ENCODE results near the gene LAMC3. TPM values are rescaled to one million over a fixed set of nuclear protein-coding genes. Genes with fewer than 3 reads are reported as not detected.

The LAMC3 gene
- 0.03 TPM for total RNA-seq
- long read RNA-seq, partial matches to known transcripts = 0 of 2 reads
- long read RNA-seq, other reads (novel, unspliced or antisense) = 2 of 2 reads

DNA sequence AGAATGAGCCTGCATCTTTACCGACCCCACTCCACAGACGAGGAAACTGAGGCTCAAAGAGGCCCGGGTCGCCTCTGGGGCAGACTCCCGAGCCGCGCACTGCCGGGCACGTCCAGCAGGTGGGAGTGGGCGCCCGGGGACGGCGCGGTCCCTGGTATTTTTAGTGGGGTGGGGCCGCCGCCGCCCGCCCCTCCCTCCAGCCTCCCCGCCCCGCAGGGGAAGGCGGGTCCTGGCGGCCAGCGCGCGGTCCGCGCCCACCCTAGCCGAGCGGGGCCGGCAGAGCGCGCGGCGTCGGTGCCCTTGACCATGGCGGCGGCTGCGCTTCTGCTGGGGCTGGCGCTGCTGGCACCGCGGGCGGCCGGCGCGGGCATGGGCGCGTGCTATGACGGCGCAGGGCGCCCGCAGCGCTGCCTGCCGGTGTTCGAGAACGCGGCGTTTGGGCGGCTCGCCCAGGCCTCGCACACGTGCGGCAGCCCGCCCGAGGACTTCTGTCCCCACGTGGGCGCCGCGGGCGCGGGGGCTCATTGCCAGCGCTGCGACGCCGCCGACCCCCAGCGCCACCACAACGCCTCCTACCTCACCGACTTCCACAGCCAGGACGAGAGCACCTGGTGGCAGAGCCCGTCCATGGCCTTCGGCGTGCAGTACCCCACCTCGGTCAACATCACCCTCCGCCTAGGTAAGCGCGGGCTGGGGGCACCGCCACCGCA lies at the start of gene LAMC3:
Gene LAMC3 (plus strand): TSS at position 266 of the 710 bp plus-strand sequence. CDS start 41 bp downstream, at position 307.
- DNase-seq (peak; percentile 40), ATAC-seq (ENCODE audit: poor library complexity) (peak; percentile 57)
- intact Hi-C loops (cut with DNase I) = no loop called here

DNA sequence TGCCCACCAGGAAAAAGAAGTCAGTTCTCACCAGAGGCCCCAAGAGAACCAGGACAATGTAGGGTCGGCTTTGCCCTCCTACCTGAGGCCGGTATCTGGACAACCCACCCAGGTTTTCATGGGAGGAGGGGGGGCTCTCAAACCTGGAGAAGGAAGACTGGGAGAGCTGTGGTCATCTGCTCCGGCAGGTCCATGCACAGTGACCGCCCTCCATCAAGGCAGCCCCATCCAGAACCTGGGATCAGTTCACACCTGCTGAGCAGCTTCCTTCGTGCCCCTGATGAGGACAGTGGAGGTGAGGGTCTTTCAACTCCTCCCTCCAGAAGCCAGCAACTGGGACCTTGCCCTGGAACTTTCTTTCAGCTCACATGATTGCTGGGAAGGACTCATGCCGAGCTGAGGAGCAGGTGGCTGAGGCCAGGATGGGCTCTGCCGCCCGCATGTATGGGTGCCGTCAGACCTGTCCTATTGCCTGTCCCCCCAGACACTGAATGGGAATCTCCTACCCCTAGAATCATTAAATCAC lies 49.1 kb upstream of the LAMC3 start:
- DNase-seq (no peak), ATAC-seq (ENCODE audit: poor library complexity) (no peak)
- intact Hi-C loops (cut with DNase I) = no loop called here

DNA sequence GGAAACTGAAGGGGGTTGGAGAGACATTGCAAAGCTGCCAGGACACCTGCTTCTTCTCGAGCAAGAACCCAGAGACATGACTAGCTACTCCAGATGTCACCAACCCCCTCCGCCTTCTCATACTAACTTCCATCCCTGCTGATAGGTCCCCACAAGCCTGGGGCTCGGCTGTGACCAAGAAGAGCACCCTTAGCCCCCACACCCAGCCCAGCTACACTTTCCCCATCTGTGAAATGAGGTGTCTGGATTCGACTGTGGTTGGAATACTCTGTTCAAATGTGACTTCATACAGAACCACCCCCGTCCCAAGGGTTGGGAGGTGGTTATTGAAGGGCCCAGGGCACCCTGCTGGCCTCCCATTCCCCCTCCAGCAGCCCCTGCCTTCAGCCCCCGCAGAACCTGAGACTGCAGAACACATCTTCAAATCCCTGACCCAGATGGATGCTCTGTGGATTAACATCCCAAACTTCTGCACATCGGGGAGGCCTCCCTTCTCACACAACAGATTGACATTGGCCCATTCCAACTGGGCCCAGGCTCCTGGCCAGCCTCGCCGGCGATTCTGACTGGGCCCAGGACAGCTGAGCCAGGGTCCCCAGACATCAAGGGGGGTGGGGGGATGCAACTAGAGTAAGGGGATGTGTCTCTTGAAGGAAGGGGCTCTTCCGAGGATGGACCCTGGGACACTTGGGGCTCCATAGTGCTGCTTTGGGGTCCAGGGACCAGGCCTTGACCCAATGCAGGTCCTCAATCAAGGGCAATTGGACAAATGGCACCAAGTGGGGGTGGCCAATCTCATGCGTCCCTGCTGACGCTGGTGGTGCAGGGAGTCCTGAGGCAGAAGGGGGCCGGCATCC lies 48.2 kb upstream of the LAMC3 start:
- no peak for DNase-seq
- intact Hi-C loops (cut with DNase I) = no loop called here
- no peak for ATAC-seq (ENCODE audit: poor library complexity)

DNA sequence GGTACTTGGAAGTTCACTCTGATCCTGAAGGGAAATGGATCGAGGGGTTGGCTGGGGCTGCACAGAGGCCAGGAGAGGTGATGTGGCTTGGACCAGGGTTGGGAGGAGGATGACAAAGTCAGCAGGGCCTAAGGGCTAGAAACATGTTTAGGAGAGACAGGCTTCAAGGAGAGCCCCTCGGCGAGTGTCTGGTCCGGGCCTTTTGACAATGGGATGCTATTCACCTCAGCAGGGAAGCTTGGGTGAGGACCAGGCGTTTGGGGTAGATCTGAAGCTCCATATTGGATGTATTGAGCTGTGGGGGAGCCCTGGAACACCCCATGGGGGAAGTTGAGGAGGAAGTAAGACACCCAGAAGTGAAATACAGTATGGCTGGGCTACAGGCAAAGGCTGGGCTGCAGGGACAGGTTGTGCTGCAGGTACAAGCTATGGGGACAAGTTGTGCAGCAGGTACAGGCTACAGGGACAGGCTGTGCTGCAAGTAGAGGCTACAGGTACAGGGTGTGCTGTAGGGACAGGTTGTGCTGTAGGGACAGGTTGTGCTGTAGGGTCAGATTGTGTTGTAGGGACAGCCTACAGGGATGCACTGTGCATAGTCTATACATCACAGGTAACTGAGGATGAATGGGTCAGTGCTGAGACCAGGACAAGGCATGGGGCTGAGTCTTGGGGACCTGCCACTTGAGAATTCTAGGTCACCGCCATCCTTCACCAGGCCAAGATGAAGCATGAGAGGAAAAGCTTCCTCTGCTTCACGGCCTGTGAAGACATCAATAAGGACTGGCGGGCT lies 47.3 kb upstream of the LAMC3 start:
- ATAC-seq (ENCODE audit: poor library complexity) = no peak
- no peak for DNase-seq
- intact Hi-C loops (cut with DNase I) = no loop called here

DNA sequence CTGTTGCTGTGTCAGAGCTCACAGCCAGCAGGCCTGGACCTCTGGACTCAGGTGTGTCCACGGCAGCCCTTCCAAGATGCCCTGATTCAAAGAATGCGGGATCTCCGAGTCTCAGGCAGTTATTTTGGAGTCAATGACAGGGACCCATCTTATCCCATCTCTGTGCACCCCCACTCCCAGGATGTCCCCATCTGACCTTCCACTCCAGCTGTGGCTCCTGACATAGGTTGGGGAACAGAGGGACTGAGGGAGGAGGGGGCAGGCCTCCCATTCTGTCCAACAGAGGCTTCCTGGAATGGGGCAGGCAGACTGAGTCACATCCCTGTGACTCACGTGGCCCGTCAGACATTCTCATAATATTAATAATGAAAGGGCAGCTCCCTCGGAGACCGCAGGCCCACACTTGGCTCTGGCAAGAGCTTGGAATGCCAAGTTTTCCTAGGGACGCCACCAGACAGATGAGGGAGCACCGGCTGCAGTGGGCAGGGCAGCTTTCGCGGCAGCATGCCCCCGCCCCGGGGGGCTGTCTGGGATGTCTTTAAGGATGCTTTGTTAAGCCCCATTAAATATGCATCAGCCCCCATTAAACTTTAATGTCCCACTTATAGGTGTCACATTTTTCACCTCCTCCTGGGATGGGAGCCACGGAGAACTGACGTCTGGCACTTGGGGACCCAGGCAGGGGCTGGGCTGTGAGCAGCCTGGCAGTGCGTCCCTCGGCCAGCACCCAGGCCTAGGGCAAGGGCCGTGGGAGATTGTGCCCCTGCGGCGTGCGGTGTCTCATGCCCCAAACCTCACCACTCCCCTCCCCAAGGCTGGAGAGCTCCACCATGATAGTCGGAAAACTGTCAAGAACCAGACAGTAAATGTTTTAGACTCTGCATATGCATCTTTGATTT lies 46.3 kb upstream of the LAMC3 start:
- ATAC-seq (ENCODE audit: poor library complexity) (no peak), DNase-seq (no peak)
- intact Hi-C loops (cut with DNase I) = no loop called here

DNA sequence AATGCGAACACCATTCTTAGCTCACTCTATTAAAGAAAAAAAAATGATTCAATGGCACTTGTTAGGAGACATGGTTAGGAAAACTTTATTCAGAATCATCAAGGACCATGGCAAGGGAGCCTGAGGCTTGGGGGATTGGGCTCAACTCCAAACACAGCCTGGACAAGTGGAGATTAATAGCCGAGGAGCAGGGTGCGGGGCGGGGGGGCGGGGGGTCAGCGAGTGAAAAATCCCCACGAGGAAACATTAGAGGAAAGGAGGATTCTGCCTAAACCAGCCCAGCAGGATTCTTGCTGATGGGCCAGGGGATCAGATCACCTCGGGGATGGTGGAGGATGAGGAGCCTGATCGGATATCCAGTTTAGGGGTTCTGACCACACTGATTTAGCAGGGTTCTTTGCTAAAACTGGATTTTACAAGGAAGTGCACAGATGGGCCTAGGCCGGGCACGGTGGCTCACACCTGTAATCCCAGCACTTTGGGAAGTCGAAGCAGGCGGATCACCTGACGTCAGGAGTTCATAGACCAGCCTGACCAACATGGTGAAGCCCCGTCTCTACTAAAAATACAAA lies 45.6 kb upstream of the LAMC3 start:
- DNase-seq = no peak
- no peak for ATAC-seq (ENCODE audit: poor library complexity)
- intact Hi-C loops (cut with DNase I) = no loop called here

DNA sequence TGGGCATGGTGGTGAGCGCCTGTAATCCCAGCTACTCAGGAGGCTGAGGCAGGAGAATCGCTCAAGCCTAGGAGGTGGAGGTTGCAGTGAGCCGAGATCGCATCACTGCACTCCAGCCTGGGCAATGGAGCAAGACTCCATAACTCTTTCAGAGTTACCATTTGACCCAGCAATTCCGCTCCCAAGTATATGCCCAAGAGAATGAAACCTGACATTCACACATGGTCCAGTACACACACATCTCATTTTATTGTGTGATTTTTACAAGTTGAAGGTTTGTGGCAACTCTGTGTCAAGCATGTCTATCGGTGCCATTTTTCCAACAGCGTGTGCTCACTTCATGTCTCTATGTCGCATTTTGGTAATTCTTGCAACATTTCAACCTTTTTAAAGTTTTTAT lies 45.1 kb upstream of the LAMC3 start:
- no peak for DNase-seq
- no peak for ATAC-seq (ENCODE audit: poor library complexity)
- intact Hi-C loops (cut with DNase I) = no loop called here

DNA sequence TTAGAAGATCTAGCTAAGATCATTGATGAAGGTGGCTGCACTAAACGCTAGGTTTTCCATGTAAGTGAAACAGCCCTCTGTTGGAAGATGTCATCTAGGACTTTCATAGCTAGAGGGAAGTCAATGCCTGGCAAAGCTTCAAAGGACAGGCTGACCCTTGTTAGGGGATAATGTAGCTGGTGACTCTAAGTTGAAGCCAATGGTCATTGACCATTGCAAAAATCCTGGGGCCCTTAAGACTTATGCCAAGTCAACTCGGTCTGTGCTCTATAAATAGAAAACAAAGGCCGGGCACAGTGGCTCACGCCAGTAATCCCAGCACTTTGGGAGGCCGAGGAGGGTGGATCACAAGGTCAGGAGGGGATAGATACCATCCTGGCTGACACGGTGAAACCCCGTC lies 43.3 kb upstream of the LAMC3 start:
- intact Hi-C loops (cut with DNase I) = no loop called here
- DNase-seq (no peak), ATAC-seq (ENCODE audit: poor library complexity) (peak; percentile 71)

DNA sequence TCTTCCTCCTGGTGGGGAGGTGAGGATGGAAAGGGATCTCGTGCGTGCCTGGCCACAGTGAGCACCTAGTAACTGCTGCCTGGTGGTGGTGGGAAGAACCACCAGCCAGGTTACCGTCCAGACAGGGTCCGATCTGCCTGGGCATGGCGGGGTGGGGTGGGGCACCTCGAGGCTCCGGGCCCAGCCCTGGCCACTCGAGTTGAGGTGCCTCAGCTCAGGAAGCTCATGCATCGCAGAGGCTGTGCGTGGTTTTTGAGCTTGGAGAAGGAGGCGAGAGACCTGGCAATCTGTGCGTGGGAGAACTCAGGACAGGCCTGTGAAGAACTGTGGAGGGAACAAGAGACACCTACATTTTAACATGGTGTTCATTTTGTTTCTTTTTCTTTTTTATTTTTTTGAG lies 38.9 kb upstream of the LAMC3 start:
- ATAC-seq (ENCODE audit: poor library complexity) = no peak
- intact Hi-C loops (cut with DNase I) = no loop called here
- DNase-seq = no peak

DNA sequence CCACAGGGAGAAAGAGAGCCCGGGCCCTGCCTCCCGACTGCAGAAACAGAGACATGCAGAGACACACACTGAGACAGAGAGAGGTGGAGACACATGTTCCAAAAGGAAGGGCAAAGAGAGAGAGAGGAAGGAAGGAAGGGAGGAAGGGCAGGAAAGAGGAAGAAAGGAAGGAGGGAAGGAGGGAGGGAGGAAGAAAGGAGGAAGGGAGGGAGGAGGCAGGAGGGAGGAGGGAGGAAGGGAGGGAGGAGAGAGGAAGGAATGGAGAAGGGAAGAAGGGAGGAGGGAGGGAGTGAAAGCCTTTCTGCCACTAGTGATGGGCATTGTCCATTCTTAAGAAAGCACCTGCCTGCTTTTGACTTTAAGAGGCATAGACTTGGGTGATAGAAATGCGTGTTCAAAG lies 38.1 kb upstream of the LAMC3 start:
- intact Hi-C loops (cut with DNase I) = no loop called here
- DNase-seq (no peak), ATAC-seq (ENCODE audit: poor library complexity) (no peak)

DNA sequence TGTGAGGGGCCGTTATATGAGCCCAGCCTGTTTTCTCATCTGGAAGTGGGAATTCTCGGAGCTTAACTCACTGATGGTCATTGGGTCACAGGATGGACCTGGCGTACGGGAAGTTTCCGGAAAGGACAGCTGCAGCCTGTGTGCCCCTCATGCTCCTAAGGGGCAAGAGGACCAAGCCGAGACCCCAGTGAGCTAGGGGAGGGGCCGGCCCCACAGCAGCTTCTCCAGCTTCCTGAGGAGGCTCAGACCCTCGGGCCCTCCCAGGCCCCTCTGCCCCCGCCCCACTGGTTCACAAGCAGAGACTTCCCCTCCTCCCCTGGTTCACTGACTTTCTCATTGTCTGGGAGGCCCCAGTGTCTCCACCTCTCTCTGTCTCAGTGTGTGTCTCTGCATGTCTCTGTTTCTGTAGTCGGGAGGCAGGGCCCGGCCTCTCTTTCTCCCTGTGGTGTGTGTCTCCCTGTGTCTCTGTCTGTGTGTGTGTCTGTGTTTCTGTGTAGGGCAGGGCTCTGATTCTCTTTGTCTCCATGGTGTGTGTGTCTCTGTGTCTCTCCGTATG lies 37.6 kb upstream of the LAMC3 start:
- intact Hi-C loops (cut with DNase I) = no loop called here
- ATAC-seq (ENCODE audit: poor library complexity) = no peak

DNA sequence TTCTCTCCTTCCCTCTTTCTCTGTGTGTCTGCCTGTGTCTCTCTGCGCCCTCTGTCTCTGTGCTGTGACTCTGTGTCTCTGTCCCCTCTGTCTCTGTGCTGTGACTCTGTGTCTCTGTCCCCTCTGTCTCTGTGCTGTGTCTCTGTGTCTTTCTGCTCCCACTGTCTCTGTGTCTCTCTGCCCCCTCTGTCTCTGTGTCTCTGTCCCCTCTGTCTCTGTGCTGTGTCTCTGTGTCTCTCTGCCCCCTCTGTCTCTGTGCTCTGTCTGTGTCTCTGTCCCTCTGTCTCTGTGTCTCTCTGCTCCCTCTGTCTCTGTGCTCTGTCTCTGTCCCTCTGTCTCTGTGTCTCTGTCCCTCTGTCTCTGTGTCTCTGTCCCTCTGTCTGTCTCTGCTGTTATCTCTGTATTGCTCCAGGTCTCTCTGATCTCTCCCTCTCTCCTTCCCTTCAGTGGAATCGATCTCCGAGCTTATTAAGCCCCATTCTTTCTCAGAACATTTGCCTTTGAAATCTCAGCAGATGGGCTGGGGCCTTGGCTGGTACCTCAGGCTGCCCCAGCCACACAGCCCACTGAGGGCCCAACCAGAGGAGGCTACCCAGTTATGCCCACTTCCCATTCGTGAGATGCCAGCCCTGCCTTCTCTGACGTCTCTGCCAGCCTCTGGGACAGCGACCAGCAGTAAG lies 36.6 kb upstream of the LAMC3 start:
- no peak for ATAC-seq (ENCODE audit: poor library complexity)
- intact Hi-C loops (cut with DNase I) = no loop called here
- DNase-seq = no peak

More for the DNA sequence above, 37.6 kb upstream of the LAMC3 start:
- DNase-seq = no peak

DNA sequence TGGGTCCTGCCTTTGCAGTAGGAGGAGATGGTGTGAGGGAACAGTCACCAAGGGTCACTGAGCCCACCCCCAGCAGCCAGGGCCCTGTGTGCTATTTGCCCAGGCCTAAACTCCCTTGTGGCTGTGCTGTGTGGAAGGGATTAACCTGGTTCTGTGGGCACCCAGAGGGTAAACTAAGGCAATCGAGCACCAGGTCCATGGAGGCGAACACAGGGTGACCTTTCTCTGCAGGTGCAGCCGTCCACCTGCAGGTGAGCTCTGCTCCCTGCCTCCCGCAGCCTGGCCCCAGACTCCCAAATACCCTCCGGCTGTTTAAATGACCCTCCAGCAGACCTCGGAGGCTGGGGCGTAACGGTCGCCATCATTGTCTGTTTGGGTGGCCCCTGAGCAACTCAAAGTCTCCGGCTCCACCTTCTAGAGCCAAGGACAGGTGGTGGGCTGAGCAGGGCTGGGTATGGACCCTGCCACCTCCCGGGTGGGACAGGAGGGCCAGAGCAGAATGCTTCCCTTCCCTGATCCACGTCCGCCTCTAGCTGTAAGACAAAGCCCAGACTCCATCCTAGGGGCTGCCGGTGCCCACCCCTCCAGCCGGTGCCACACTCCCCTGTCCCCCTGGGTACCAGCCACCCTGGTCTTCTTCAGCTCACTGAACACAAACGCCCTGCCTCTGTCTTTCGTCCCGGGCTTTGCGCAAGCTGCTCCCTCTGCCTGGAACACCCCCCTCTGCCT lies 35.9 kb upstream of the LAMC3 start:
- ATAC-seq (ENCODE audit: poor library complexity) (no peak), DNase-seq (no peak)
- intact Hi-C loops (cut with DNase I) = no loop called here

DNA sequence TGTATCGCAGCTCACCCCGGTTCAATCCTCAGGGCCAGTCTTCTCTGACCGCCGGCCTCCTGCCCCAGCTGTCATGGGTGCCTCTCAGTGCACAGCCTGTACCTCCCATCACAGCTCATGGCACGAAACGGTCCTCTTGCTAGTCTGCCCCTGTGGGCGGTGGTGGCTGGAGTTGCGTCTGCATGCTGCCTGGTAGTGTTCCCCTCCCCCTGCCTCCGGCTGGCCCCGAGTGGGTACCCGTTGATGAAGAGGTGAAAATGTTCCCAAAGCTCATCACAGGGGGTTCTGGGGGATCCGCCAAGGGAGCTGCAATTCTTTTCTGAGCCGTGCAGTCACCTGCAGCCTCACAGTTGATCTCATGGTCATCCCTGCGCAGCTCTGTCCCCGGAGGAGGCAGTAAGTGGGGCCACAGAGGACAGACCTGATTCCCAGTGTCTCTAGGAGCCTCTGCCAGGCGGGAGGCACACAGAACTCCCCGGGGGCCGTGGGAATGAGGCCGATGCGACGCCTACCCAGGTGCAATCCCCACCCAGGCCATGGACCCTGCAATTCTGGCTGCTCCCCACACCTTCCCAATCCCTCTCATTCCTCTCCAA lies 35.2 kb upstream of the LAMC3 start:
- no peak for ATAC-seq (ENCODE audit: poor library complexity)
- DNase-seq = no peak
- intact Hi-C loops (cut with DNase I) = no loop called here

DNA sequence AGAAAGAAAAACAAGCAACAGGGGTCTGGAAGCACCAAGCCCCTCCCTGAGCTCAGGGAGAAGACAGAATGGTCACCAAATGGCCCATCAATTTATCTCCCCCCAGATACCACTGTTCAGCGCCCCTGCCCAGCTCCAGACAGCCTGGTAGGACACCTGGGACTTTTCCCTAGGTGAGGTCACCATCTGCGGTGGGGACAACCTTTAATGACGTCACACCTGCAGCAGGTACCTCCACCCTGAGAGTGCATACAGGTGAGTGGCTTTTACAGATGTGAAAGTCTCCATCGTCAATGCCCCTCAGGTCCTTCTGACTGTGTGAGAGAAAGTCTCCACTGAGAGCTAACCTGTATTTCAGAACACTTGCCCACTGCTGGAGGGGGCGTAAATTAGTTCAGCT lies 34.3 kb upstream of the LAMC3 start:
- intact Hi-C loops (cut with DNase I) = no loop called here
- no peak for DNase-seq
- no peak for ATAC-seq (ENCODE audit: poor library complexity)

DNA sequence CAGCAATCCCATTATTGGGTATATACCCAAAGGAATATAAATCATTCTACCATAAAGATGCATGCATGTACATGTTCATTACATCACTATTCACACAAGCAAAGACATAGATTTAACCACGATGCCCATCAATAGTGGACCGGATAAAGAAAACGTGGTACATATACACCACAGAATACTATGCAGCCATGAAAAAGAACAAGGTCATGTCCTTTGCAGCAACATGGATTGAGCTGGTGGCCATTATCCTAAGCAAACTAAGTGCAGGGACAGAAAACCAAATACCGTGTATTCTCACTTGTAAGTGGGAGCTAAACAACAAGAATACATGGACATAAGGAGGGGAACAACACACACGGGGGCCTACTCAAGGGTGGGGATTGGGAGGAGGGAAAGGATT lies 33.8 kb upstream of the LAMC3 start:
- intact Hi-C loops (cut with DNase I) = no loop called here
- DNase-seq (no peak), ATAC-seq (ENCODE audit: poor library complexity) (no peak)

All from Right ventricle myocardium superior (tissue), 1 donor.